C4-2B (cell line): ENCODE results near the gene GRK3.

Experiments used
- CTCF ChIP-seq: fragments of 450-650 bp; conservative IDR thresholded peaks from 2 replicates; pipeline ENCODE4 v1.5.1; 2017; ENCODE audit warnings: mild to moderate bottlenecking
- ZFX ChIP-seq: fragments of 450-650 bp; IDR thresholded peaks from 2 replicates; pipeline ENCODE4 v1.6.1; 2017

GRCh38 chr22:25621986-25622385 lies 57.5 kb downstream of the GRK3 start:
- no peak for TF ChIP-seq CTCF
- no peak for TF ChIP-seq ZFX
